Neutrophil (primary cell): ENCODE results near the gene UNC13C.

ENCODE experiments used
- H3K27ac ChIP-seq: fragments of 200-600 bp; sonication (generic); 2 replicates; pipeline ENCODE4 v1.5.1; 2016; ENCODE audit warnings: mild to moderate bottlenecking, moderate library complexity
- H3K27me3 ChIP-seq: fragments of 200-600 bp; sonication (generic); 2 replicates; pipeline ENCODE4 v1.6.0; 2016; ENCODE audit warnings: mild to moderate bottlenecking
- H3K36me3 ChIP-seq: fragments of 200-600 bp; sonication (generic); 2 replicates; pipeline ENCODE4 v1.5.1; 2017
- H3K4me1 ChIP-seq, 2 experiments: fragments of 200-600 bp in 1 of 2; sonication (generic) in 1 of 2; 1 replicate in 1 of 2; 2 replicates in 1 of 2; pipeline versions ENCODE4 v1.5.1 to v1.6.1; 2013 to 2016; ENCODE audit warnings: low read depth in 1 of 2, low read length in 1 of 2, mild to moderate bottlenecking in 1 of 2, moderate library complexity in 1 of 2; ENCODE audit not compliant: control insufficient read depth in 1 of 2, insufficient read depth in 1 of 2
- H3K4me3 ChIP-seq, 2 experiments: fragments of 200-600 bp in 1 of 2; sonication (generic) in 1 of 2; 1 replicate in 1 of 2; 2 replicates in 1 of 2; pipeline ENCODE4 v1.5.1; 2013 to 2016; ENCODE audit warnings: low read depth in 1 of 2, low read length in 1 of 2, mild to moderate bottlenecking in 1 of 2, moderate library complexity in 1 of 2
- H3K9me3 ChIP-seq: fragments of 200-600 bp; sonication (generic); 2 replicates; pipeline ENCODE4 v1.5.1; 2016
- TF ChIP-seq, protein P1 (sequence below): fragments of 200-600 bp; sonication (generic); IDR thresholded peaks from 2 replicates; pipeline ENCODE4 v1.5.1; 2016; ENCODE audit warnings: antibody characterized with exemption

UNC13C gene

DNA sequence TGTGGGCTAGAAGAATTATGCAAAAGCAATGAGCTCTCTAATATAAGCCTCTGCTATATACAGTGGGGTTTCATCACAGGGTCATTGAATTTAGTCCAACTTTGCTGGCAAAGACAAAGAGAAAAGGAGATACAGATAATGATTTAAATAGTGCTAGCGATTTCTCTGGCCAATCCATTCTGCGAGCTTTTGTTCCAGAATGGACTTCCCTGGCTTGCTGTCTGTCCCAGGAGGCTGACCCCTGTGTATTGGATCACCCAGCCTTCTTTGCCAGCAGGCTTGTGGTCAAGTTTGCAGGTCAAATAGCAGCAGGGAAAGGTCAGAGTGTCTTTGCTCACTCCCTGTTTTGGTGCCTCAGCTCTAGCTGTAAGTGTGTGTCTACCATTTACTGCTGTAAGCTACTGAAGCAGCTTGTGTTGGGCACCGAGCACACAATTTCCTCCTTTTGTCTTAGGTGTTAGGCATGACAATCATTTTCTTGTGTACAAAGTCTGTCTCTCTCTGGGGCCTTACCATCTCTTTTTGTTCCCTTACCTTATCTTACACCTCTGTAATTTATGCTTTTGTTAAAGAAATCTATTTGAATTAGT lies 55.7 kb downstream of the UNC13C start:
- Histone ChIP-seq H3K9me3 (no peaks in the 10 kb centered on the region), H3K4me3 (no peak overlapping the region), H3K27ac (no peak overlapping the region), H3K27me3 (no peaks in the 10 kb centered on the region), H3K36me3 (no peaks in the 10 kb centered on the region), H3K4me1 (no peaks in the 10 kb centered on the region)
- TF ChIP-seq, protein P1, sequence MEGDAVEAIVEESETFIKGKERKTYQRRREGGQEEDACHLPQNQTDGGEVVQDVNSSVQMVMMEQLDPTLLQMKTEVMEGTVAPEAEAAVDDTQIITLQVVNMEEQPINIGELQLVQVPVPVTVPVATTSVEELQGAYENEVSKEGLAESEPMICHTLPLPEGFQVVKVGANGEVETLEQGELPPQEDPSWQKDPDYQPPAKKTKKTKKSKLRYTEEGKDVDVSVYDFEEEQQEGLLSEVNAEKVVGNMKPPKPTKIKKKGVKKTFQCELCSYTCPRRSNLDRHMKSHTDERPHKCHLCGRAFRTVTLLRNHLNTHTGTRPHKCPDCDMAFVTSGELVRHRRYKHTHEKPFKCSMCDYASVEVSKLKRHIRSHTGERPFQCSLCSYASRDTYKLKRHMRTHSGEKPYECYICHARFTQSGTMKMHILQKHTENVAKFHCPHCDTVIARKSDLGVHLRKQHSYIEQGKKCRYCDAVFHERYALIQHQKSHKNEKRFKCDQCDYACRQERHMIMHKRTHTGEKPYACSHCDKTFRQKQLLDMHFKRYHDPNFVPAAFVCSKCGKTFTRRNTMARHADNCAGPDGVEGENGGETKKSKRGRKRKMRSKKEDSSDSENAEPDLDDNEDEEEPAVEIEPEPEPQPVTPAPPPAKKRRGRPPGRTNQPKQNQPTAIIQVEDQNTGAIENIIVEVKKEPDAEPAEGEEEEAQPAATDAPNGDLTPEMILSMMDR: no peak

DNA sequence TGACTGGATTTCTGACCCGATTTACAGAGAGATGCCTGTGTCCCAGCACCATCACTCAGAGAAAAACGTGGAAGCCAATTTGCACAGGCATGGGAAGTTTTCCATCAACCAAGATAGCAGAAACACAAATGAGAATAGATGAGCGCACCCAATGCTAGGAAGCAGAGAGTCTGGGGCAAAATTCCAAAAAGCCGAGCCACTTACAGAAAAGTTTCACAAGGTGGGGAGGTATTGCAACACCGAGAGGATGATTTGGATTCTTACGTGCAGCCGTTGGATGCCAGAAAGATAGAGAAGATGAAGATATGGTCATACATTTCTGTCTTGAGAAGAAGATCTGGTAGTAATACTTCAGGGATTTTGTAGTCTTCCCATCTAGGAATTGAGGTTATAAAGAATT lies 57.4 kb downstream of the UNC13C start:
- TF ChIP-seq, protein P1: no peak
- no peaks in the 10 kb centered on the region for H3K4me1 ChIP-seq
- no peaks in the 10 kb centered on the region for H3K27me3 ChIP-seq
- H3K9me3 ChIP-seq: no peaks in the 10 kb centered on the region
- H3K36me3 ChIP-seq: no peaks in the 10 kb centered on the region
- H3K27ac ChIP-seq: no peak overlapping the region
- H3K4me3 ChIP-seq: no peak overlapping the region

DNA sequence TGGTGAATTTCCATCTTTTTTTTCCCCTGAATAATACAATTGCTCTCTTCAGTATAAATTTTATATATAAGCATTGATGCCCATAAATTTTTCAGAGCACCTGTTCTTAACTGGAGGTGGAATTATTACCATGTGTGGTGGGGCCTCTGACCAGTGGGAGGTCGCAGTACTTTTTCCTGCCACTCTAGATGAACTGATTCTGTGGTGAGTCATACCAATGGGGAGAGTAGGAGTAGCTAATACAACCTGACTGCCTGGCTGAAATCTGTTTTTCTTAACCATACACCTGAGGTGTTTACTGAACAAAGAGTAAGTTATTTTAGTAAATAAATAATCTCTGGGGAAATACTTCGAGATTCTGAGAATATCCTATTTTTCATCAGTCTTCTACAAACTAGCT lies 67.2 kb downstream of the UNC13C start:
- TF ChIP-seq, protein P1: no peak
- Histone ChIP-seq H3K4me3 (no peak overlapping the region), H3K27ac (no peak overlapping the region), H3K36me3 (no peaks in the 10 kb centered on the region), H3K9me3 (no peaks in the 10 kb centered on the region), H3K27me3 (no peaks in the 10 kb centered on the region), H3K4me1 (peaks cover 8 to 9% of the 10 kb centered on the region in 2 experiments)

DNA sequence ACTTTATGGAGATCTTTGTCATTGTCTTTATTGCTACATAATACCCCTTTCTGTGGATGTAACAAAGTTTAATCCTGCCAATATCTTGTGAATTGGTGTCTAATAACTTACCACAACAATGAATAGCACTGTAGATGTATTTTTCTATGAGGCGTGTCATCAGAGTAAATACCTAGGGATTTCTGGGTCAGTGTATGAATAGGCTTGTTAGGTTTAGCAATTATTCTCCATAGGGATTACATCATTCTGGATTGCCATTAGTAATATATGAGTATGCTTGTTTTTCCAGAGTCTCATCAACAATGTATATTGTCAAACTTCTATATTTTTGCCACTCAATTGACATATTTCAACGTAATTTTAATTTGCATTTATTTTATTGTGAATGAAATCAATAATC lies 67.9 kb downstream of the UNC13C start:
- TF ChIP-seq, protein P1: no peak
- H3K4me3 ChIP-seq: no peak overlapping the region

DNA sequence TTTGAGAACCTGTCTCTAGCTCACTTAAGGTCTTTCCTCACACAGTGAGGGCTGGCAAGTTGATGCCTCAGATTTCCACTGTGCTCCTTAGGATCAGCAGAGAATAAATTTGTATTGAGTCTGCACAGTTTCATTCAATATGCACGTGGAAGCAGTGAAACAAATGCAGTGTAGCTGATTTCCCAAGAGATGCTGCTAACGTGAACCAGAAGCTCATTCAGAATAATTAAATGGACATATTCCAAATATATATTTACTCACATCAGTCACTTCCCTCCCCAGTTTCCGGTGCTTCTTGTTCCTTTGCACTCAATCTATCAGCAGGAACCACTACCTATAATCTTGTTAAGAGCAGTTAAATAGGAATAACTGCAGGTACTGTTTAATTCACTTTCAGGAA lies 86.1 kb downstream of the UNC13C start:
- H3K27me3 ChIP-seq: no peaks in the 10 kb centered on the region
- no peaks in the 10 kb centered on the region for H3K9me3 ChIP-seq
- H3K4me1 ChIP-seq: no peaks in the 10 kb centered on the region
- no peak overlapping the region for H3K27ac ChIP-seq
- no peak overlapping the region for H3K4me3 ChIP-seq
- no peaks in the 10 kb centered on the region for H3K36me3 ChIP-seq
- TF ChIP-seq, protein P1: no peak

More for the DNA sequence above, 67.9 kb downstream of the UNC13C start:
- H3K9me3 ChIP-seq: no peaks in the 10 kb centered on the region
- no peaks in the 10 kb centered on the region for H3K27me3 ChIP-seq
- H3K36me3 ChIP-seq: no peaks in the 10 kb centered on the region
- H3K27ac ChIP-seq: no peak overlapping the region
- H3K4me1 ChIP-seq: peaks cover 8 to 9% of the 10 kb centered on the region in 2 experiments
